HepG2 (cell line): ENCODE results near the gene NUP62. TPM values are rescaled to one million over a fixed set of nuclear protein-coding genes. Genes with fewer than 3 reads are reported as not detected.

ENCODE experiments used
- ATAC-seq: fragments of 200-7000 bp; cut with Tn5 transposase; 3 replicates; pipeline ENCODE4 v1.9.1; 2020; ENCODE audit warnings: mild to moderate bottlenecking, moderate library complexity
- BruUV-seq: library from RNA; stranded (reverse); fragments of 400-500 nt; replicated peaks from 2 replicates; lab custom pipeline; 2021; lab: Mats Ljungman, UMichigan
- CTCF ChIA-PET: fragments of 300-600 bp; formaldehyde crosslinking; extraction: SDS; loops from one replicate; lab custom pipeline; 2021; ENCODE audit warnings: low total read pairs, inconsistent platforms, low intra/inter-chr PET ratio; lab: Yijun Ruan, JAX
- POLR2A ChIA-PET: fragments of 350-600 bp; sonication (Branson Sonifier 250); formaldehyde crosslinking; loops from one replicate; lab custom pipeline; 2020; ENCODE audit warnings: antibody characterized with exemption, inconsistent platforms; lab: Yijun Ruan, JAX
- DNase-seq: peaks from one replicate; pipeline ENCODE4 v3.0.0-alpha.2; 2015; ENCODE audit warnings: low spot score
- FAIRE-seq: peaks from 3 replicates; lab custom pipeline; 2011; peaks lifted over from hg19 to GRCh38; lab: Jason Lieb, UNC
- H2AFZ ChIP-seq: one replicate; pipeline ENCODE4 v1.6.1; 2011; ENCODE audit warnings: low read length, inconsistent platforms
- H3K27ac ChIP-seq: fragments of 300-600 bp; 3 replicates; pipeline ENCODE4 v1.8.0; 2011; ENCODE audit warnings: mixed run types, mild to moderate bottlenecking, mixed read lengths, low read length, inconsistent platforms; ENCODE audit not compliant: insufficient read depth; ENCODE audit errors: extremely low read length
- H3K27me3 ChIP-seq, 2 experiments: fragments of 200-600 bp in 1 of 2; 2 replicates in 1 of 2; 3 replicates in 1 of 2; pipeline versions ENCODE4 v1.6.0 to v1.8.0; 2011; ENCODE audit warnings: low read length in 2 of 2, mild to moderate bottlenecking in 2 of 2, moderate library complexity in 2 of 2, inconsistent platforms in 1 of 2; ENCODE audit not compliant: insufficient read depth in 2 of 2, control insufficient read depth in 1 of 2
- H3K36me3 ChIP-seq, 2 experiments: fragments of 200-600 bp in 1 of 2; replicated peaks in 1 of 2; 2 replicates in 1 of 2; 3 replicates in 1 of 2; pipeline versions ENCODE4 v1.5.1 to v1.8.0; 2011; ENCODE audit warnings: low read length in 2 of 2, inconsistent platforms in 1 of 2; ENCODE audit not compliant: insufficient read depth in 2 of 2, control insufficient read depth in 1 of 2
- H3K4me1 ChIP-seq: 2 replicates; pipeline ENCODE4 v1.5.1; 2012; ENCODE audit warnings: low read length, inconsistent platforms; ENCODE audit not compliant: insufficient read depth
- H3K4me2 ChIP-seq: 2 replicates; pipeline ENCODE4 v1.6.0; 2011; ENCODE audit warnings: low read depth, low read length, inconsistent platforms
- H3K4me3 ChIP-seq, 3 experiments: fragments of 200-600 bp in 1 of 3; sonication (generic), shearing (Covaris generic) in 1 of 3; replicated peaks in 1 of 3; 2 replicates each; pipeline ENCODE4 v1.5.1; 2011 to 2016; ENCODE audit warnings: low read length in 3 of 3, inconsistent platforms in 2 of 3, low read depth in 2 of 3, mild to moderate bottlenecking in 2 of 3, control low read depth in 1 of 3, mixed read lengths in 1 of 3; ENCODE audit not compliant: insufficient read depth in 1 of 3
- H3K79me2 ChIP-seq: one replicate; pipeline ENCODE4 v1.6.1; 2011; ENCODE audit warnings: low read length, inconsistent platforms; ENCODE audit not compliant: insufficient read depth
- H3K9ac ChIP-seq: 2 replicates; pipeline ENCODE4 v1.6.0; 2011; ENCODE audit warnings: mild to moderate bottlenecking, low read depth, low read length, inconsistent platforms; ENCODE audit not compliant: insufficient read depth
- H3K9me3 ChIP-seq: 2 replicates; pipeline ENCODE4 v1.5.1; 2012; ENCODE audit warnings: mild to moderate bottlenecking, low read length
- H4K20me1 ChIP-seq: 2 replicates; pipeline ENCODE4 v1.6.0; 2011; ENCODE audit warnings: inconsistent platforms, mild to moderate bottlenecking, low read length, moderate library complexity; ENCODE audit not compliant: insufficient read depth
- ADNP ChIP-seq: sonication (generic); formaldehyde crosslinking; IDR thresholded peaks from 2 replicates; pipeline ENCODE4 v1.4.0; 2020; ENCODE audit warnings: missing genetic modification reagents
- MAFF ChIP-seq: IDR thresholded peaks from 2 replicates; pipeline ENCODE4 v1.6.1; 2011; ENCODE audit warnings: low read depth, low read length, improper control_type of control experiment
- MAFK ChIP-seq, 2 experiments: IDR thresholded peaks in 1 of 2; conservative IDR thresholded peaks in 1 of 2; 2 replicates each; pipeline ENCODE4 v1.6.1; 2011; ENCODE audit warnings: improper control_type of control experiment in 2 of 2, low read length in 2 of 2
- MED13 ChIP-seq: sonication (generic); formaldehyde crosslinking; IDR thresholded peaks from 2 replicates; pipeline ENCODE4 v1.5.0; 2020; ENCODE audit warnings: missing genetic modification reagents
- MTF2 ChIP-seq: sonication (generic); formaldehyde crosslinking; IDR thresholded peaks from 2 replicates; pipeline ENCODE4 v1.5.0; 2020; ENCODE audit warnings: missing genetic modification reagents, borderline replicate concordance
- PATZ1 ChIP-seq: sonication (generic); formaldehyde crosslinking; IDR thresholded peaks from 2 replicates; pipeline ENCODE4 v1.4.0; 2020; ENCODE audit warnings: missing genetic modification reagents
- TCF7 ChIP-seq: sonication (generic); IDR thresholded peaks from 2 replicates; pipeline ENCODE4 v1.6.1; 2016; ENCODE audit warnings: antibody characterized with exemption, low read depth
- TCF7L2 ChIP-seq: IDR thresholded peaks from 2 replicates; pipeline ENCODE4 v1.6.1; 2011; ENCODE audit warnings: mild to moderate bottlenecking, low read depth, low read length, moderate library complexity
- ZBTB1 ChIP-seq: sonication (generic); formaldehyde crosslinking; IDR thresholded peaks from 2 replicates; pipeline ENCODE4 v1.4.0; 2020; ENCODE audit warnings: missing genetic modification reagents, borderline replicate concordance
- ZNF652 ChIP-seq: IDR thresholded peaks from 2 replicates; pipeline ENCODE4 v1.6.1; 2016; ENCODE audit warnings: low read depth, borderline replicate concordance
- ZSCAN29 ChIP-seq: sonication (generic); formaldehyde crosslinking; conservative IDR thresholded peaks from 2 replicates; pipeline ENCODE4 v1.4.0; 2020; ENCODE audit warnings: mild to moderate bottlenecking, missing genetic modification reagents
- WGBS: methylation state at CpG from one replicate; pipeline ENCODE4 v1.1.6; 2017; ENCODE audit warnings: low lambda C conversion rate; 5-methylcytosine and 5-hydroxymethylcytosine counted together
- in situ Hi-C: cut with HindIII; loops from 2 replicates; pipeline ENCODE4 v1.10.0; 2017; ENCODE audit warnings: low pct_unique_long_range_greater_than_20kb; ENCODE audit not compliant: extremely low pct_ligation_motif_present
- intact Hi-C: fragments of 100-400 bp; cut with micrococcal nuclease; formaldehyde crosslinking; loops from one replicate; pipeline ENCODE4 v1.10.0; 2022; ENCODE audit not compliant: unreplicated experiment
- polyA plus RNA-seq, 8 experiments: library from polyadenylated mRNA; depleted of rRNA in 3 of 8; stranded (reverse) in 7 of 8; unstranded in 1 of 8; fragments of >200 nt; fragmentation: Illumina TruSeq in 4 of 8; extraction: Trizol in 4 of 8; gene quantifications; 2 replicates each; pipeline versions ENCODE4 v1.2.1 to v1.2.3, GENCODE V29; 2011 to 2016; ENCODE audit warnings: low read depth in 4 of 8, missing spikeins in 1 of 8, mixed read lengths in 1 of 8; ENCODE audit not compliant: insufficient read depth in 1 of 8
- total RNA-seq, 5 experiments: library from RNA; depleted of rRNA; stranded (reverse); fragments of >200 nt; fragmentation: Illumina TruSeq; extraction: Trizol; gene quantifications; 2 replicates each; pipeline ENCODE4 v1.2.3, GENCODE V29; 2016; ENCODE audit warnings: low read depth in 1 of 5
- TF ChIP-seq, protein P1 (sequence below): sonication (generic); formaldehyde crosslinking; IDR thresholded peaks from 2 replicates; pipeline ENCODE4 v1.4.0; 2020; ENCODE audit warnings: missing genetic modification reagents

Gene NUP62
- total and polyA plus RNA-seq, 2 of the 13 experiments (the other 11 are each of a cell fraction or from before 2014, with no cell fraction given) = 16.5 to 41.5 TPM

DNA sequence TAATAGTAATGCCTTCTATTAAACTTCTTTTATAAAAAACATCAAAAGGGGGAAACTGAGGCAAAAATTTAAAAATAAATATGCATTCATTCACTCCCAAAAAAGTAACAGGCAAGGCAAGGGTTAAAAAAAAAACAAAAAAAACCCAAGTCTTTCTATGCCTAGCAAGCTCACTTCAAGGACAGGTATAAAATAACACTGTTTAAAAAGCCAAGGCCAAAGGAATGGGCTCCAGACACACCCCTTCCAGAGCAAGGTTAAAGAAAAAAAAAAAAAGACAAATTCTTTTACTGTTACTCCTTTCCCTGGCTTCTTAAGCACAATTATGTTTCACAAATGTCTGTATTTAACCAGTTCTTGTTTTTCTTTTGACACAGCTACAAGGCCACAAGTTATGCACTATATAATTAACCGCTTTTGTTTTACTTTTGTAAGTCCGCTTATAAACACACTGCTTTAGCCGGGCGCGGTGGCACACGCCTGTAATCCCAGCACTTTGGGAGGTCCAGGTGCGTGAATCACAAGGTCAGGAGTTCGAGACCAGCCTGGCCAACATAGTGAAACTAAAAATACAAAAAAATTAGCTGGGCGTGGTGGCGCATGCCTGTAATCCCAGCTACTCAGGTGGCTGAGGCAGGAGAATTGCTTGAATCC lies 28.1 kb upstream of the NUP62 start:
- in situ Hi-C loops = no loop called here
- Histone ChIP-seq H3K9ac (no peak overlapping the region), H2AFZ (no peak overlapping the region), H3K4me3 (no peak overlapping the region), H3K36me3 (no peaks in the 10 kb centered on the region), H3K9me3 (no peaks in the 10 kb centered on the region), H3K27me3 (peaks cover 0 to 26% of the 10 kb centered on the region in 2 experiments; a peak in 3 of 5 replicates), H3K4me1 (peaks cover 58% of the 10 kb centered on the region), H4K20me1 (no peaks in the 10 kb centered on the region), H3K4me2 (no peak overlapping the region), H3K79me2 (no peaks in the 10 kb centered on the region), H3K27ac (no peak overlapping the region)
- BruUV-seq = no TSS peak
- TF ChIP-seq ZBTB1 (CRISPR knock-in tag) (peak; percentile 41; the same call in 1 of the 2 replicates), MED13 (no peak), PATZ1 (CRISPR knock-in tag) (no peak), ZNF652 (CRISPR knock-in tag) (peak; percentile 78), ADNP (CRISPR knock-in tag) (0 out of 2 replicates have a peak, but pooled peaks have one; percentile 26)
- intact Hi-C loops = no loop called here
- WGBS = 38% methylated on average over 10 of the region's 10 CpGs
- ChIA-PET CTCF (no interaction called here), POLR2A (no interaction called here)
- FAIRE-seq (no peak), DNase-seq (no peak), ATAC-seq (no peak)

DNA sequence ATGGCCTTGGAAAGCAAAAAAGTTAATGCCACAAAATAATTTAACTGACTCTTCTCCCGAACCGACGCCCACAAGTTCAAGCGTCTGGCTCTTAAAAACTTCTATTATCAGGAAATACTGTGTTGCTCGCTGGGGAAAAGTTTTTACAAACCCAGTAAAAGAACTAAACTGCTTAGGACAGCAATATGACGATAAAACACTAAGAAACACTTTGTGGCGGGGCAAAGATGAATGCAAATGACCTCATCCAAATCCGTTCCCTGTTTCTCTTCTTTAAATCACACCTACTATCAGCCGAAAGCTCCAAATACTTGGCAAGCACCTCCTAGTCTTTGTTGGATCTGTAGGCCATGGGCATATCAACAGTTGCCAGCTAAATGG lies 26.8 kb upstream of the NUP62 start:
- in situ Hi-C loops (no loop called here), intact Hi-C loops (no loop called here)
- TF ChIP-seq MTF2 (CRISPR knock-in tag) (no peak), TCF7 (no peak), ZSCAN29 (no peak), MAFF (peak; percentile 52), MAFK (conservative IDR thresholded peaks at IDR 0.05 in 1 of 2, IDR thresholded peaks at IDR 0.05 in 1 of 2; ENCODE audit: low read length in 2 of 2) (peak; percentile 17 to 62; a peak in 3 of 4 replicates), TCF7L2 (no peak)
- TF ChIP-seq, protein P1, sequence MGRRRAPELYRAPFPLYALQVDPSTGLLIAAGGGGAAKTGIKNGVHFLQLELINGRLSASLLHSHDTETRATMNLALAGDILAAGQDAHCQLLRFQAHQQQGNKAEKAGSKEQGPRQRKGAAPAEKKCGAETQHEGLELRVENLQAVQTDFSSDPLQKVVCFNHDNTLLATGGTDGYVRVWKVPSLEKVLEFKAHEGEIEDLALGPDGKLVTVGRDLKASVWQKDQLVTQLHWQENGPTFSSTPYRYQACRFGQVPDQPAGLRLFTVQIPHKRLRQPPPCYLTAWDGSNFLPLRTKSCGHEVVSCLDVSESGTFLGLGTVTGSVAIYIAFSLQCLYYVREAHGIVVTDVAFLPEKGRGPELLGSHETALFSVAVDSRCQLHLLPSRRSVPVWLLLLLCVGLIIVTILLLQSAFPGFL (CRISPR knock-in tag) = no peak
- H3K36me3 ChIP-seq = no peaks in the 10 kb centered on the region
- 35% methylated on average over 9 of the region's 9 CpGs for WGBS
- no peak overlapping the region for H3K9ac ChIP-seq
- DNase-seq = no peak
- no peak overlapping the region for H2AFZ ChIP-seq
- no peaks in the 10 kb centered on the region for H3K9me3 ChIP-seq
- H3K4me1 ChIP-seq = peaks cover 64% of the 10 kb centered on the region
- FAIRE-seq = no peak
- H4K20me1 ChIP-seq = no peaks in the 10 kb centered on the region
- H3K4me3 ChIP-seq = no peak overlapping the region
- no peak overlapping the region for H3K27ac ChIP-seq
- ChIA-PET POLR2A (no interaction called here), CTCF (no interaction called here)
- peaks cover 0 to 27% of the 10 kb centered on the region in 2 experiments; a peak in 3 of 5 replicates for H3K27me3 ChIP-seq
- BruUV-seq = no TSS peak
- ATAC-seq = no peak
- H3K79me2 ChIP-seq = no peaks in the 10 kb centered on the region
- H3K4me2 ChIP-seq = no peak overlapping the region
